ENCODE data around the gene PCYT1A.

The PCYT1A gene

GRCh38 chr3:196236223-196236622 lies 51.3 kb downstream of the PCYT1A start:
- DNase-seq (ENCODE audit: low spot score), result no peak

- DNase-seq (ENCODE audit: low spot score), result no peak
Observed at GRCh38 chr3:196235452-196236122, 51.9 kb downstream of the PCYT1A start.

GRCh38 chr3:196232882-196233251 lies 54.7 kb downstream of the PCYT1A start:
- DNase-seq (ENCODE audit: low spot score), result no peak

- no peak for DNase-seq (ENCODE audit: low spot score)
Observed at GRCh38 chr3:196232154-196232881, 55.2 kb downstream of the PCYT1A start.

GRCh38 chr3:196227629-196228493 lies 59.7 kb downstream of the PCYT1A start:
- no peak for DNase-seq (ENCODE audit: low spot score)

GRCh38 chr3:196227121-196227561 lies 60.4 kb downstream of the PCYT1A start:
- DNase-seq (ENCODE audit: low spot score), result no peak

GRCh38 chr3:196225763-196226364 lies 61.7 kb downstream of the PCYT1A start:
- DNase-seq (ENCODE audit: low spot score), result no peak

- no peak for DNase-seq (ENCODE audit: low spot score)
Observed at GRCh38 chr3:196225086-196225485, 62.4 kb downstream of the PCYT1A start.

GRCh38 chr3:196222876-196223595 lies 64.5 kb downstream of the PCYT1A start:
- no peak for DNase-seq (ENCODE audit: low spot score)

- no peak for DNase-seq (ENCODE audit: low spot score)
Observed at GRCh38 chr3:196220991-196221390, 66.5 kb downstream of the PCYT1A start.

- no peak for DNase-seq (ENCODE audit: low spot score)
Observed at GRCh38 chr3:196220587-196220986, 66.9 kb downstream of the PCYT1A start.

- DNase-seq (ENCODE audit: low spot score), result no peak
Observed at GRCh38 chr3:196219970-196220311, 67.6 kb downstream of the PCYT1A start.

GRCh38 chr3:196219194-196219969 lies 68.1 kb downstream of the PCYT1A start:
- DNase-seq (ENCODE audit: low spot score), result peak; percentile 40

- no peak for DNase-seq (ENCODE audit: low spot score)
Observed at GRCh38 chr3:196218155-196218712, 69.3 kb downstream of the PCYT1A start.

- DNase-seq (ENCODE audit: low spot score), result no peak
Observed at GRCh38 chr3:196217307-196218154, 70.0 kb downstream of the PCYT1A start.

GRCh38 chr3:196216681-196217211 lies 70.8 kb downstream of the PCYT1A start:
- DNase-seq (ENCODE audit: low spot score), result no peak

GRCh38 chr3:196216089-196216564 lies 71.4 kb downstream of the PCYT1A start, which contains the start of gene SLC51A:
Gene SLC51A (plus strand): TSS chr3:196216534. CDS start chr3:196216713, 179 bp downstream.
- DNase-seq (ENCODE audit: low spot score), result no peak

- DNase-seq (ENCODE audit: low spot score), result no peak
Observed at GRCh38 chr3:196215493-196216020, 72.0 kb downstream of the PCYT1A start.

Data from RKO (cell line).